Measurements from ENCODE around the gene KCNK1. TPM values are rescaled to one million over a fixed set of nuclear protein-coding genes. Genes with fewer than 3 reads are reported as not detected.
A peak's percentile ranks its signal among the peaks of the same experiment; 100 is the strongest.

The KCNK1 gene
- 25.2 TPM for total RNA-seq
- long read RNA-seq, transcript KCNK1-202 (3 exons, 2,161 nt), result major isoform, 53 of 54 reads
- long read RNA-seq, partial matches to known transcripts, result 1 of 54 reads
- long read RNA-seq, other reads (novel, unspliced or antisense), result 0 of 54 reads

- DNase-seq, result peak; percentile 51
- no peaks in the 10 kb centered on the region for H3K36me3 ChIP-seq
- TF ChIP-seq CTCF (IDR thresholded peaks at IDR 0.05; ENCODE audit: borderline replicate concordance), result no peak
- peaks cover 17% of the 10 kb centered on the region for H3K4me1 ChIP-seq
- intact Hi-C loops (cut with micrococcal nuclease), result no loop called here
- H3K27ac ChIP-seq (replicated peaks), result peak within 1 kb of the TSS; percentile 70
- H3K27me3 ChIP-seq (ENCODE audit: low read depth), result peaks cover 52% of the 10 kb centered on the region
- H3K9me3 ChIP-seq (replicated peaks), result no peaks in the 10 kb centered on the region
- H3K4me3 ChIP-seq, result peak within 1 kb of the TSS; percentile 77
Observed at GRCh38 chr1:233613252-233614172, at the start of gene KCNK1. Gene KCNK1, plus strand, starts transcription at chr1:233614106. Its CDS starts 66 bp downstream, at chr1:233614172.

GRCh38 chr1:233565313-233565712 is 48.6 kb upstream of the KCNK1 start:
- no peak overlapping the region for H3K4me3 ChIP-seq
- no peak overlapping the region for H3K27ac ChIP-seq (replicated peaks)
- no peak for DNase-seq
- intact Hi-C loops (cut with micrococcal nuclease), result no loop called here
- H3K36me3 ChIP-seq, result no peaks in the 10 kb centered on the region
- peaks cover 58% of the 10 kb centered on the region for H3K9me3 ChIP-seq (replicated peaks)
- H3K27me3 ChIP-seq (ENCODE audit: low read depth), result no peaks in the 10 kb centered on the region
- no peaks in the 10 kb centered on the region for H3K4me1 ChIP-seq
- no peak for TF ChIP-seq CTCF (IDR thresholded peaks at IDR 0.05; ENCODE audit: borderline replicate concordance)

GRCh38 chr1:233566886-233567285 is 47.0 kb upstream of the KCNK1 start:
- intact Hi-C loops (cut with micrococcal nuclease), result no loop called here
- Histone ChIP-seq H3K27me3 (ENCODE audit: low read depth) (no peaks in the 10 kb centered on the region), H3K36me3 (no peaks in the 10 kb centered on the region), H3K27ac (replicated peaks) (no peak overlapping the region), H3K9me3 (replicated peaks) (peaks cover 43% of the 10 kb centered on the region), H3K4me1 (no peaks in the 10 kb centered on the region), H3K4me3 (no peak overlapping the region)
- no peak for TF ChIP-seq CTCF (IDR thresholded peaks at IDR 0.05; ENCODE audit: borderline replicate concordance)
- no peak for DNase-seq

- intact Hi-C loops (cut with micrococcal nuclease), result no loop called here
Observed at GRCh38 chr1:233569636-233570035, 44.3 kb upstream of the KCNK1 start.

GRCh38 chr1:233570216-233570615 is 43.7 kb upstream of the KCNK1 start:
- no peak overlapping the region for H3K4me3 ChIP-seq
- DNase-seq, result no peak
- H3K36me3 ChIP-seq, result no peaks in the 10 kb centered on the region
- peaks cover 12% of the 10 kb centered on the region for H3K9me3 ChIP-seq (replicated peaks)
- intact Hi-C loops (cut with micrococcal nuclease), result no loop called here
- no peak overlapping the region for H3K27ac ChIP-seq (replicated peaks)
- no peak for TF ChIP-seq CTCF (IDR thresholded peaks at IDR 0.05; ENCODE audit: borderline replicate concordance)
- no peaks in the 10 kb centered on the region for H3K4me1 ChIP-seq
- no peaks in the 10 kb centered on the region for H3K27me3 ChIP-seq (ENCODE audit: low read depth)

More at GRCh38 chr1:233569636-233570035, 44.3 kb upstream of the KCNK1 start:
- no peaks in the 10 kb centered on the region for H3K4me1 ChIP-seq
- TF ChIP-seq CTCF (IDR thresholded peaks at IDR 0.05; ENCODE audit: borderline replicate concordance), result no peak
- H3K36me3 ChIP-seq, result no peaks in the 10 kb centered on the region
- DNase-seq, result no peak
- no peaks in the 10 kb centered on the region for H3K27me3 ChIP-seq (ENCODE audit: low read depth)
- no peak overlapping the region for H3K27ac ChIP-seq (replicated peaks)
- peaks cover 18% of the 10 kb centered on the region for H3K9me3 ChIP-seq (replicated peaks)
- H3K4me3 ChIP-seq, result no peak overlapping the region
